GM21786 (cell line): ENCODE results near the gene HDLBP.

Experiments used
- ATAC-seq: cut with Tn5 transposase; IDR thresholded peaks from one replicate; pipeline ENCODE4 v1.9.1; 2021; ENCODE audit not compliant: unreplicated experiment

Gene HDLBP

DNA sequence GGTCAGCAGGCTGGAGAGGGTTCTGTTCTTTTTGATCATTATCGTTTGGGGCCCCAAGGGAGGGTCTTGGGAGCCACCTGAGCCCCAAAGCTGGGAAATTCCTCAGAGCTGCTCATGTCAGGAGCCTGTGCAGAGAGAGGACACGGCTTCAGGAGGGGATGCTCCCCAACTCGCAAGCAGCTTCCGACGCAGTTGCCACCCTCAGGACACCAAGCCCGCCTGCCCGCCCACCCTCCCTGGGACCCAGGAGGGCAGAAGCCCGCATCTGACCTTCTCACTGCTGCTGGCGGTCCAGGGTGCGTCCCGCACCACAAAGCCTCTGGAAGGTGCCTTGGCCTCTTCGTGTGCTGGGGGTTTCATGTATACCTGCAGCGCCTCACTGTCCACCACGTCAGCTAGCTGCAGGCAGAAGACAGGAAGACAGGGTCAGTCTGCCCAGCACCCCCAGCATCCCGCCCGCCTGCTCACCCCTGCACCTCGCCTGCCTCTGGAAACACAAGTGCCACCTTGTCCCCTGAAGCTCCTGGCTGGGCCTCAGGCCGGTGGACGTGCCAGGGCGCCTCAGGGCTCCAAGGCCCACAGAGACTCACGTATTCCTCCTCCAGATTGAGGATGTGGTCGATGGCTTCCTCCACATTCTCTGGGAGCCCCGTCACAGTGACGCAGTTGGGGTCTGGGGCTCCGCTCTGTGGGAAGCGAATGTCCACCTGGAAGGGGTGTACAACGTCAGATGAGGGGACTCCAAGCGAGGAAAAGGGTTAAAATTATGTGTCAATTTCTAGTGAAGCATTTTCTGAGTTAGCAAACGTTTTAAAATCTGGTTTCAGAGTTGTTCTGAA, 85.7 kb downstream of the HDLBP start:
- ATAC-seq, result no peak

DNA sequence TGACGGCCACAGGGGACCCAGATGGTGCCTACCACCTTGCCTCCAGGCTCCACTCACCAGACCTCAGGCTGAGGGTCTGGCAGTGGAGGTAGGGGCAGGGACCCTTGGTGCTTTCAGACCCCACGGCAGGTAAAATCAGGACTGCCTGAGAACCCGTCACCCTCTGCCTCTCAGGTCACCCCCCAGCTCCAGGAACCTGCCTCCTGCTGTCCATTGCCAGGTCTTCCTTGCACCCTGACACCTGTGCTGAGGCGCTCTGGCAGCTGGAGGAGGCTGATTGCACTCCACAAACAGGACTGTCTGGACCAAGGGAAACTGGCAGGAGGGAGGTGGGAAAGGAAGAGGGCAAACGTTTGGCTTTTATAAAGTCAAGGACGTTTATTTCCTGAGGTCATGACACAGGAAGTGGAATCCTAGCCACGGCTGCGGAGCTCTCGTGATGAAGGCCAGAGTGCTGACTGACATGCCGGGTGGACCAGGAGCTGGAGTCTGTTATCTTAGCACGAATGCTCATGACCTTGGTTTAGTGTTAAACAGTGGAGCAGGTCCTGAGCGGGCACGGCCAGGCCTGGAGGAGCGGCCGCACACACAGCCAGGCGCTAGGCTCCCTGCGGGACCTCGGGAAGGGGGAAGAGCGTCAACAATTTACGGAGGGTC, 86.5 kb downstream of the HDLBP start:
- no peak for ATAC-seq

DNA sequence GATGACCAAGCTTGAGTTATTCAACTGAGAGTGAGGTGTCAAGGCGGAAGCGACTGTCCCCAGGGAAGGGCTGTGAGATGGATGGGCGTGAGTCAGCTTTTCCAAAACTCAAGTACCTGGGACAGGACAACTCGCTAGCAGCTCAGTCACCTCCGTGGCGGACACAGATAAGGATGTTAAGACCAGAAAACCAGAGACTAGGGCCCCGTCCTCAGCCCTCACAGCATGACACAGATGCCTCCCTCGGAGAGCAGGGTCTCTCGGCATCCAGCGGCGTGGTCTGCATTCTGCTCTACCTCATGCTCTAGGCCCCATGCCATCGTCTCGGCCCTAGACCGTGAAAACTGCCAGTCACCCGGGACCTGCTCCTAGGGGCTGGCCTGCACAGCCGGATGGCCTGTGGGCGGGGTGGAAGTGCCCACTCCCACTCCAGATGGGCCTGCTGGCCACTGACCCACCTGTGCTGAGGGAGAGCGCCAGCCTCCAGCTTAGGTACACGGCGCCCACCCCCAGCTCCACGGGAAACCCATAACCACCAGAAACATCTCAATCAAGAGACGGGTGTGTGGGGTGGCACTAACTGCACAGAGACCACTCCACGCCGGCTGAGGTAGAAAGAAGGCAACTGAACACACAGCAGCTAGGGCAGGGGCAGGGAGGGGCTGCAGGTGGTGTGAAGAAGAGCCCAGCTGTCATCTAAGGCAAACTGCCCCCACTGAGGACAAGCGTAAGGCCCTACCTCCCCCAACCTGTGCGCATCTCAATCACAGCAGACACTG, 87.2 kb downstream of the HDLBP start:
- ATAC-seq, result no peak

DNA sequence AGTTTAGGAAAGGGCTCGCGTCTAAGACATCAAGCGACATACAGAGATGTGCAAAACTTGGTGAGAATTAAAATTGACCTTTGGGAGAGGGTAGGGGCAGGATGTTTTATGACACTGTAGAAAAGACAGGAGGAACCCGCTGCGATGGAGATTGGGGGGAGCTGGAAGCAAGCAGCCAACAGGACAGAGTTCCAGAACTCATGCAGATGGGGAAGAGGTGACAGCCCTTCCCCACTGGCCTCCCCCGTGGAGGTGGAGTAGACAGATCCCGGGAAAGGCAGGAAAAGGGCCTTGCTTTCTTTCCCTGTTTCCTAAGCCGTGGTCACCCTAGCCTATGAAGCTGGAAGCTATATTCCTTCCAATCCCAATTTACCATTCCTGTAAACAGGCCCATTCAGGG, 87.9 kb downstream of the HDLBP start:
- no peak for ATAC-seq

DNA sequence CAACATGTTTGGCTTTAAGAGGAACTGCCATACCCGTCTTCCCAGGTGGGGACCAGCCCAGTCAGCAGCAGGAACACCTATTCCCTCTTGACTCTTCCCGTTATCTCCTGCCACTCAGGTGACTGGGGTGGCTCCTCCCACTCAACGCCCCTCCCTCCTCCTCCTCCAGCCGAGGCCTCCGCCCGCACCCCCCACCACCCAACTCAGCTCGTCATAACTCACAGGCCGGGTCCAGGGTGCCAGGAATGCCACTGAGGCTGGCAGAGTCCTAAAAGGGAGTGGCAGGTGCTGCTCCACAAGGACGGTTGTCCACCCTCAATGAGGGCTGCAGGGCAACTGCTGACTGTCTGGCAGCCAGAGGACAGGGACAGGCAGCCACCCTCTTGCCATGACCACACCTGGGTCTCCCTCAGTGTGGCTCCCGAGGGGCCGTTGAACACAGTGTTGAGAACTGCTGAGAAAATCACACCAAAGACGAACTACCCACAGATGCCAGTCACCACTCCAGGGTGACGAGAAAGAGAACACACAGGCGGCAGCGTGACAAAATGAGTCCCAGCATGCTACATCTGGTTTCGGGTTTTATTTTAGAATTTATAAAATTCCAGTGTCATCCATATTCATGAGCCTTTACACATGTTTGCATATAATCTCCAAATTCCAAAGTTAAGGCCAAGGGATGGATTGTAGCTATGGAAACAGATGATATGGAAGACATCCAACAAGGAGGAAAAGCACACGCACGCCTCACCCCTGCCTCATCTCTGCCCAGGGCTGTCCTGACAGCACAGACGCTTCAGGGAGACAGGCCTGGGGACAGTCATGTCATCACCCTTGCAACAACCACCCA, 88.5 kb downstream of the HDLBP start:
- no peak for ATAC-seq

DNA sequence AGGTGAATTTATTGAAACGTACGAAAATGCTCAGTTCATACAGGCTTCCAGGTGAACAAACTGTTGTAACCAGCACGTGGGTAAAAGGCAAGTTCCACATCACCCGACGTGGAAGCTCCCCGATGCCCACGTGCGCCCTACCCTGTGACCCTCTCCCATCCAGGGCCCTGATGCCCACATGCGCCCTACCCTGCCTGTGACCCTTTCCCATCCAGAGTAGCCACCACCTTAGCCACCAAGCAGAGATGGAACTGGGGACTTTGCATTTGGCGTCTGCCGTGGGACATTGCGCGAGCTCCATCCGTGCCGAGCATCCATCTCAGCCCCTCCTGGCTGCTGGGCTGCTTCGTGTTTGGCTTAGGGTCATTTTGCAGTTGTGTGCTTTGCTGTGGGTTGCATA, 89.5 kb downstream of the HDLBP start:
- no peak for ATAC-seq

DNA sequence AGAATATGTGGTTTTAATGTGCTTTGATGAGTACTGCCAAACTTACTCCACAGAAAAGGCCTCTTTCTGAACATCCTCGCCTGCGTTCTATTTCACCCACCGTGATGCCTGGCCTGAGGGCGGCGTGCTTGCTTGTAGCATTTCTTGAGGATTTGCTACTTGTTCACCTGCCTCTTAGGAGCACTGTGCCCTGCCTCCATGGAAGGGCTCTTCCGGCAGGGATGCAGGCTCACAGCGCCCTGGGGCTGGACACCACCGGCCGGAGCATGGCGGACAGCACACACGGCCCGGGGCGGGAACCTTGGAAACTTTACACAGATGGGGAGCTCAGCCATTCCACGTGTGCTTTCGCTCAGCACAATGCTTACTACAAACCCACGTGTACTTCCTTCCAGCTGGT, 89.9 kb downstream of the HDLBP start:
- ATAC-seq, result no peak

DNA sequence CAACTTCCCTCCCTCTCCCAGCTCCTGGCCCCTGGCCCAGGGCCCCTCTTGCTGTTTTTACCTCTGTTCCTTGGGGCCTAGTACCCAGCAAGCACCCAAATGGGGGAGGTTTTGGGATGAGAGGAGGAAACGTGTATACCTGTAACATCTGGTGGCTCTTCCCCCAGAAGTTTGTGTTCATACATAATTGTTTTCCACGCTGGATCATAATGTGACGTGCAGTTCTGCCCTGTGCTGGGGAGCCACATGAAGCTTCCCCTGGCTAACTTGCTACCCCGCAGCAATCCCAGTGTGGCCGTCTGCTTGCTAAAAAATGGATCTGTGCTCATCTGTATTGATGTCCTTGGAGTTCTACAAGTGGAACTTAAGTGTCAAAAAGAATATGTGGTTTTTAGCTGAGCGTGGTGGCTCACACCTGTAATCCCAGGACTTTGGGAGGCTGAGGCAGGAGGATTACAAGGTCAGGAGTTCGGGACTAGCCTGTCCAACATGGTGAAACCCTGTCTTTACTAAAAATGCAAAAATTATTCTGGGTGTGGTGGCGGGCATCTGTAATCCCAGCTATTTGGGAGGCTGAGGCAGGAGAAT, 90.5 kb downstream of the HDLBP start:
- ATAC-seq, result no peak

DNA sequence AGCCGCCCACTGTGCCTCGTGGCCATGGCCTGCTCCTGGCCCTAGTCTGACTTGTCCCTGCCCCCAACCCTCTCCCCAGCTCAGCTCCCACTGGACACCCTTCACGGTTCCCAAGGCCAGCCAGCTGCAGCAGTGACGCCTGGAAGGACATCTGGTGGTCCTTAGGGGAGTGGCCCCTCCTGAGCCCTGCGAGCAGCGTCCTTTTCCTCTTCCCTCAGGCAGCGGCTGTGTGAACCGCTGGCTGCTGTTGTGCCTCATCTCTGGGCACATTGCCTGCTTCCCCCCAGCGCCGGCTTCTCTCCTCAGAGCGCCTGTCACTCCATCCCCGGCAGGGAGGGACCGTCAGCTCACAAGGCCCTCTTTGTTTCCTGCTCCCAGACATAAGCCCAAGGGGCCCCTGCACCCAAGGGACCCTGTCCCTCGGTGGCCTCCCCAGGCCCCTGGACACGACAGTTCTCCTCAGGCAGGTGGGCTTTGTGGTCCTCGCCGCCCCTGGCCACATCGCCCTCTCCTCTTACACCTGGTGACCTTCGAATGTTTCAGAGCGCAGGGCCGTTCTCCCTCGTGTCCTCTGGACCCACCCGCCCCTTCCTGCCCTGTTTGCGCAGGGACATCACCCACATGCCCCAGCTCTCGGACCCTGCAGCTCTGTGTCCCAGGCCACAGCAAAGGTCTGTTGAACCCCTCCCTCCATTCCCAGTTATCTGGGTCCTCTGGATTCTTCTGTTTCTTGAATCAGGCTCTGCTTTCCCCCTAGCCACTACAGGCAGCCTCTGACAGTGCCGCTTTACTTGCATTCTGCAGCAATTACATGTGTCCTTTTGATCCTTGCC, 91.2 kb downstream of the HDLBP start:
- ATAC-seq, result no peak

DNA sequence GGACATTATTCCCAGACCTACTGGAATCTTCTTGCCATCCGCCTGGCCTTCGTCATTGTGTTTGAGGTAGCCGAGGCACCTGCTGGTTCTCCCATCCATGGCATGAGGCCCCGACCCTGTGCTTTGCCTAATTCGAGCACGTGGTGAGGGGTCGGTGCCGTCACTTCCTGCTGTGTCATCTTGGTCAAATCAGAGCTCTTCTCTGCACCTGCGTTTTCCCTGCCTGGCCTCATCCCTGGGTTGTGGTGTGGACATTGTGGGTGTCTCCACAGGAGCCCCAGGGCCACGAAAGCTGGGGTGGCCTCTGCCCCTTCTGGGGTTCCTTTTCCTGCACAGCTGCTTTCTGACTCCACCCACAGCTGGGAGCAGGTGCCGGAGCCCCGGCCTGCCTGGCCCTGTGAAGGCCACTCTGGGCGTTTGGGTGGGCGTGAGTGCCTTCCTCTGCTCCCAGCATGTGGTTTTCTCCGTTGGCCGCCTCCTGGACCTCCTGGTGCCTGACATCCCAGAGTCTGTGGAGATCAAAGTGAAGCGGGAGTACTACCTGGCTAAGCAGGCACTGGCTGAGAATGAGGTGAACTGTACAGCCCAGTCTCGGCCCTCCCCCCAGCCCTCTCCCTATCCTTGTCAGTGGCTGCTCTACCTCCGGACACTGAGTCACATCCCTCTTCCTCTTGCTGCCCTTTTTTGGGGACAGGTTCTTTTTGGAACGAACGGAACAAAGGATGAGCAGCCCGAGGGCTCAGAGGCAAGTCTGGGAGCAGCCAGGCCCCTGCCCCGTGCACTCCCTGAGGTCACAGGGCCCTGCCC, 92.1 kb downstream of the HDLBP start:
- ATAC-seq, result no peak

DNA sequence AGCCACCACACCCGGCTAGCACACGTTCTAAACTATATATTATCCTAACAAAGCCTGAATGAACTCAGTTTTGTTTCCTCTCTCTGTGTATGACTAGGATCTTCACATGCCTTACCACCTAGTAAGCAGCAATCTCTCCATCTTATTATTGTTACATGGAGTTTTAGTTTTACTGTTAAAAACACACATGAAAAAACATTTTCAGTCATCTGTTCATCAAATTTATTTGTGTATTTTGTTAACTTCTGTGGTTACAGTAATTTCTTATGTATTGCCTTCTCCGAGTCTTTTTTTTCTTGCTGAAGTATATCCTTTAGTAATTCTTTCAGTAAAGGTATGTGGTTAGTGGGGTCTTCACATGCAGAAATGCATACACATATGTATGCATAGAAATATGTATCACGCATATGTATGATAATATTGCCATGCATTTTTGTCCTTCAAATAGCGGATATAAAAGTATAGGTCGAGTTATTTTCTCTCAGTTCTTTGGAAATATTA, 95.6 kb downstream of the HDLBP start:
- no peak for ATAC-seq

DNA sequence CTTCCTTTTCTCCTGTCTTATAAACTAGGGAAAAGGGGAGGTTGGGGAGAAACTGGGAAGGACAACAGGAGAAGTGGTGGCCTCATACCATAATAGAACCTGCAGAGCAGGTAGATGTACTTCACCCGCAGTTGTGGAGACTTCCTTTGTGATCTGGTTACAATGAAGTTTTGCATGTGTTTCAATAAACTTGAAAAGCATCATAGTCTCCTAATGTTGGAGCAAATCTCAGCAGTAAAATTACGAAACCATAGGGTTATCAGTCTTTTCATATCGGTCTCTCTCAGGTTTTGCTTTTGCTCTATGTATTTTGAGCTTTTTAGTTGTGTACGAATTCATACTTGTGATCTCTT, 96.5 kb downstream of the HDLBP start:
- ATAC-seq, result no peak

DNA sequence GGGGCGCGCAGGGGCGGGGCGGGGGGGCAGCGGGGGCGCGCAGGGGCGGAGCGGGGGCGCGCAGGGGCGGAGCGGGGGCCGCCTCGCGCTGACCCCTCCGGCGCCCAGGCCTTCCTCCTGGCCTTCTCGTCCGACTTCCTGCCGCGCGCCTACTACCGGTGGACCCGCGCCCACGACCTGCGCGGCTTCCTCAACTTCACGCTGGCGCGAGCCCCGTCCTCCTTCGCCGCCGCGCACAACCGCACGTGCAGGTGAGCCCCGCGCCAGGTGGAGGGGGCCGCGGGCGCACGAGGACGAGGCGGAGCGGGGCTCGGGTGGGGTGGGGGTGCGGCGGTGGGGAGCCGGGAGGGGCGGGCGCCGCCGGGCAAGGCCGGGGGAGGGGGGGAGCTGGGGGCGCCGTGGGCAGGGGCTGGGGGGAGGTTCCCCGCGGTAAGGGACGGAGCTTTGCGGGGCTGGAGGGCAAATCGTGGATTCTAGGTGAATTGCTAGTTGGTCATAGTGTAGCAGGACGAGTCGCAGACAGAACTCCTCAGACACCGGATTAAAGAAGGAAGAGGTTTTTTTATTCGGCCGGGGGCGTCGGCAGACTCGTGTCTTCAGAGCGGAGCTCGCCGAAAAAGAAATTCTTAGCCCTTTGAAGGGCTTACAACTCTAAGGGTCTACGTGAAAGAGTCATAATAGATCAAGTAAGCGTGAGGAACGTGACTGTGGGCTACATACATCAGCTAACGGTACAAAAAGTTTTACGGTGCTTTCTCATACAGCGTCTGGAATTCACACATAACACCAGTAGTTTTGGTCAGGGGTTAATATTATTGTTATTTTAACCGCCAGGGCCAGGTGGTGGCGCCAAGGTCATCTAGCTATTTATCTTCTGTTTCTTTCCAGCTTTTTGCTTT, 97.1 kb downstream of the HDLBP start:
- ATAC-seq, result no peak

DNA sequence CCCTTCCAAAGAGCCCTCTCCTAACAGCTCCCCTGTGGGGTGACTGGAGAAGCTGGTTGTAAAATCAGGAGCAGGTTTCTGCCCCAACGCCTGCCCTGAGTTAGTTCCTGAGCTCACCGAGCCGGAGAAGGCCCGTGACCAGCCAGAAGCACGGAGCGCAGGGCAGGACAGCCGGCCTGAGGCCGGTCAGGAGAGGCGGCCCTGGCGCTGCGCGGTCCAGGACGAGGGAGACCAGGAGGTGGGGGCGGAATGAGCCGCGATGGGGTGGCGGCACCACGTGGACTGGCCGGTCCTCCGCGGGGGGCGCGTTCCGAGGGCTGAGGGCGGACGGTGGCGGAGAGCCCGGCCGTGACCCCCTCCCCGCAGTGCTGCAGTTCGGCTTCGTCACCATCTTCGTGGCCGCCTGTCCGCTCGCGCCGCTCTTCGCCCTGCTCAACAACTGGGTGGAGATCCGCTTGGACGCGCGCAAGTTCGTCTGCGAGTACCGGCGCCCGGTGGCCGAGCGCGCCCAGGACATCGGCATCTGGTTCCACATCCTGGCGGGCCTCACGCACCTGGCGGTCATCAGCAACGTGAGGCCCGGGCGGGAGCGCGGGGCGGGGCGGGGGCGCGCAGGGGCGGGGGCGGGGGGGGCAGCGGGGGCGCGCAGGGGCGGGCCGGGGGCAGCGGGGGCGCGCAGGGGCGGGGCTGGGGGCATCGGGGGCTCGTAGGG, 98.0 kb downstream of the HDLBP start:
- ATAC-seq, result peak; percentile 66

DNA sequence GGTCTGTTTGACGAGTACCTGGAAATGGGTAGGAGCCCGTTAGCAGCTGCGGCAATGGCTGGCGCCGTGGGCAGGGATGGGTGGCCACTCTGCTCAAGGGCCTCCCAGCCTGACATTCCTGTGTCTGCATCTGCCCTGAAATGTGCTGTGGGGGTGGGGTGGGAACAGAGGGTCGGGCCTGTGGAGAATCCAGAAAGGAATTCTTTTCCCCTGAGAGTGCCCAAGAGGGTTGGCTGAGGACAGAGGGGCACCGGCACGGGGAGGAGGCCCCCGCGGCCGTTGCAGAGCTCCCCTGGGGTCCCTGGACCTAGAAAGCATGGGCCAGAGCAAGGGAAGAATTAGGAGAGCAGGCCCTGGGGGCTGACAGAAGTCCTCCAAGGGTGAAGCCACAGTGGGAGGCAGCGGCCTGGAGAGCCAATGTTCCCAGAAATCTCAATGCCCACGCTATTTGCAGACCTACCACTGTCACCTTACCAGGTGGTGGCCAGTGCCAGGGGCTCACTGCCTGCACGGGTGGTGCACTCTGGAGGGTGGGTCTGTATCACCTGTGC, 99.2 kb downstream of the HDLBP start:
- no peak for ATAC-seq

DNA sequence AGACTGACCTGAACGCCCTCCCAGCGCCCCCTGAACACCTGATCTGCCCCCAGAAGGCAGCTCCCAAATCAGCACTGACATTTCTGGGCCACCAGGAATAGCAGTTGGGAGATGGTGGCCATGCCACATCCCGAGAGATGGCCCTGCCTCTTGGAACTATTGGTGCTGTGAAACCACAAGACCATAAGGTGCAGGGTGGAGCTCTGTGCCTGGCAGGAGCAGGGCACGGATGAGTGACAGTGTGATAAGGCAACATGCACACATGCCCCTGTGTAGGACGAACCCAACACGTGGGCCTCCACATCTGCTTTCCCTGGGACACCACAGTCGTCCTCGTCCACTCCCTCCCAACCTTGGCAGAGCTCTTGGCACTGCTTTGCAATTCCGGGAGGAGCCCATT, 100.1 kb downstream of the HDLBP start:
- no peak for ATAC-seq

DNA sequence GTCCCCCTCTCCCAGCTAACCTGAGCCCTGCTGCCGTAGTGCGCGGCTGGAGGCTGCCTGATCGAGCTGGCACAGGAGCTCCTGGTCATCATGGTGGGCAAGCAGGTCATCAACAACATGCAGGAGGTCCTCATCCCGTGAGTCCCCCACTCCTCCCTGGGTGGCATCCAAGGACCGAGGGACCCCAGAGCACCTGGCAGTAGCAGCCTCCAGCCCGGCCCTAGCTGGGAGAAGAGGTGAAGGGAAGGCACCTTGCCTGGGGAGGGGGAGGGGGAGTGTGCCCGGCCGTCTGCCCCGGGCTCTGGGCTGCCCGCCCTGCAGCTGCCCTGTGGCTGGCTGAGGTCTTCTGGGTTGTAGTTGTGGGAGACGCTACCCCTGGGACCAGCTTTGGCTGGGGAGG, 100.7 kb downstream of the HDLBP start:
- ATAC-seq, result no peak
